H9 (cell line): Measurements from ENCODE around the gene LARGE1. TPM values are rescaled to one million over a fixed set of nuclear protein-coding genes. Genes with fewer than 3 reads are reported as not detected.

Source experiments
- DNase-seq: peaks from one replicate; pipeline ENCODE4 v3.0.0-alpha.2; 2017
- H2AFZ ChIP-seq: one replicate; pipeline ENCODE4 v1.6.1; 2013; ENCODE audit warnings: mild to moderate bottlenecking, low read length, control low read depth, moderate library complexity
- H2AK5ac ChIP-seq: 2 replicates; pipeline ENCODE4 v1.6.1; 2013; ENCODE audit warnings: low read length, control low read depth, mixed read lengths; ENCODE audit not compliant: insufficient read length
- H2BK120ac ChIP-seq: one replicate; pipeline ENCODE4 v1.6.1; 2013; ENCODE audit warnings: low read depth, mild to moderate bottlenecking, low read length, control low read depth, inconsistent platforms; ENCODE audit not compliant: poor library complexity, severe bottlenecking
- H2BK12ac ChIP-seq: 2 replicates; pipeline ENCODE4 v1.6.1; 2013; ENCODE audit warnings: low read length, control low read depth, mixed read lengths, low read depth; ENCODE audit not compliant: insufficient read length
- H2BK15ac ChIP-seq: 2 replicates; pipeline ENCODE4 v1.6.1; 2013; ENCODE audit warnings: low read depth, low read length, control low read depth
- H2BK20ac ChIP-seq: one replicate; pipeline ENCODE4 v1.6.1; 2013; ENCODE audit warnings: low read depth, mild to moderate bottlenecking, low read length, control low read depth, inconsistent platforms; ENCODE audit not compliant: poor library complexity, severe bottlenecking
- H2BK5ac ChIP-seq: 2 replicates; pipeline ENCODE4 v1.6.1; 2013; ENCODE audit warnings: low read length, control low read depth, mixed read lengths; ENCODE audit not compliant: insufficient read length
- H3K14ac ChIP-seq: 2 replicates; pipeline ENCODE4 v1.6.1; 2013; ENCODE audit warnings: low read length, control low read depth; ENCODE audit not compliant: insufficient read depth
- H3K18ac ChIP-seq: 2 replicates; pipeline ENCODE4 v1.6.1; 2013; ENCODE audit warnings: low read depth, mild to moderate bottlenecking, mixed read lengths, low read length, control low read depth; ENCODE audit not compliant: insufficient read length
- H3K23ac ChIP-seq: 2 replicates; pipeline ENCODE4 v1.6.1; 2013; ENCODE audit warnings: low read length, control low read depth, mixed read lengths, low read depth; ENCODE audit not compliant: insufficient read length
- H3K23me2 ChIP-seq: 2 replicates; pipeline ENCODE4 v1.6.1; 2013; ENCODE audit warnings: low read depth, mild to moderate bottlenecking, mixed read lengths, low read length, control low read depth; ENCODE audit not compliant: insufficient read length, poor library complexity, severe bottlenecking
- H3K27ac ChIP-seq: 2 replicates; pipeline ENCODE4 v1.5.1; 2013; ENCODE audit warnings: low read length, control low read depth, mixed read lengths, low read depth; ENCODE audit not compliant: insufficient read length
- H3K27me3 ChIP-seq: 2 replicates; pipeline ENCODE4 v1.6.1; 2013; ENCODE audit warnings: low read length, control low read depth, inconsistent platforms; ENCODE audit not compliant: insufficient read depth
- H3K4ac ChIP-seq: 2 replicates; pipeline ENCODE4 v1.6.1; 2013; ENCODE audit warnings: low read depth, mild to moderate bottlenecking, control low read depth, inconsistent platforms, low read length, moderate library complexity
- H3K4me1 ChIP-seq: 2 replicates; pipeline ENCODE4 v1.6.1; 2013; ENCODE audit warnings: low read length, control low read depth, inconsistent platforms; ENCODE audit not compliant: insufficient read depth
- H3K4me2 ChIP-seq: 2 replicates; pipeline ENCODE4 v1.6.1; 2013; ENCODE audit warnings: low read length, control low read depth, mixed read lengths; ENCODE audit not compliant: insufficient read length, insufficient read depth
- H3K56ac ChIP-seq: 2 replicates; pipeline ENCODE4 v1.6.1; 2013; ENCODE audit warnings: low read depth, mild to moderate bottlenecking, mixed read lengths, low read length, control low read depth; ENCODE audit not compliant: insufficient read length
- H3K79me1 ChIP-seq: 2 replicates; pipeline ENCODE4 v1.6.1; 2013; ENCODE audit warnings: low read depth, mild to moderate bottlenecking, moderate library complexity, low read length, control low read depth, inconsistent platforms; ENCODE audit not compliant: insufficient read depth, poor library complexity, severe bottlenecking
- H3K79me2 ChIP-seq: 2 replicates; pipeline ENCODE4 v1.6.1; 2013; ENCODE audit warnings: low read length, control low read depth, inconsistent platforms; ENCODE audit not compliant: insufficient read depth
- H3K9ac ChIP-seq: 2 replicates; pipeline ENCODE4 v1.6.1; 2013; ENCODE audit warnings: low read length, control low read depth, mixed read lengths; ENCODE audit not compliant: insufficient read length; ENCODE audit errors: extremely low read depth
- H3K9me3 ChIP-seq: one replicate; pipeline ENCODE4 v1.6.1; 2013; ENCODE audit warnings: low read depth, low read length, inconsistent platforms; ENCODE audit not compliant: control insufficient read depth
- H3T11ph ChIP-seq: one replicate; pipeline ENCODE4 v1.6.1; 2013; ENCODE audit warnings: mild to moderate bottlenecking, low read length, control low read depth, inconsistent platforms
- H4K20me1 ChIP-seq: one replicate; pipeline ENCODE4 v1.6.1; 2013; ENCODE audit not compliant: control insufficient read depth, insufficient read length, insufficient read depth
- H4K5ac ChIP-seq: 2 replicates; pipeline ENCODE4 v1.6.1; 2013; ENCODE audit warnings: low read depth, mild to moderate bottlenecking, mixed read lengths, low read length, control low read depth; ENCODE audit not compliant: insufficient read length
- H4K8ac ChIP-seq: replicated peaks from 2 replicates; pipeline ENCODE4 v1.6.1; 2013; ENCODE audit warnings: low read length, control low read depth, mixed read lengths, low read depth; ENCODE audit not compliant: insufficient read length
- H4K91ac ChIP-seq: 2 replicates; pipeline ENCODE4 v1.6.1; 2013; ENCODE audit warnings: low read depth, mild to moderate bottlenecking, moderate library complexity, mixed read lengths, low read length, control low read depth; ENCODE audit not compliant: insufficient read length
- H3K27ac Mint-ChIP-seq, 3 experiments: 2 replicates in 2 of 3; 3 replicates in 1 of 3; pipeline ENCODE4 v1.8.0; 2020 to 2021; ENCODE audit warnings: mixed read lengths in 3 of 3, mild to moderate bottlenecking in 1 of 3, moderate library complexity in 1 of 3
- H3K27me3 Mint-ChIP-seq: 2 replicates; pipeline ENCODE4 v1.8.0; 2021; ENCODE audit warnings: low read depth, mild to moderate bottlenecking, moderate library complexity, mixed read lengths
- H3K36me3 Mint-ChIP-seq, 3 experiments: 2 replicates in 2 of 3; 3 replicates in 1 of 3; pipeline ENCODE4 v1.8.0; 2020 to 2021; ENCODE audit warnings: low read depth in 3 of 3, mixed read lengths in 3 of 3; ENCODE audit not compliant: insufficient read depth in 1 of 3
- H3K4me1 Mint-ChIP-seq, 2 experiments: 2 replicates each; pipeline ENCODE4 v1.8.0; 2020; ENCODE audit warnings: mixed read lengths in 2 of 2
- H3K4me3 Mint-ChIP-seq, 2 experiments: 2 replicates in 1 of 2; 3 replicates in 1 of 2; pipeline ENCODE4 v1.8.0; 2020 to 2021; ENCODE audit warnings: mild to moderate bottlenecking in 2 of 2, mixed read lengths in 2 of 2, moderate library complexity in 1 of 2
- H3K9me3 Mint-ChIP-seq, 2 experiments: 2 replicates in 1 of 2; 3 replicates in 1 of 2; pipeline ENCODE4 v1.8.0; 2020; ENCODE audit warnings: mild to moderate bottlenecking in 2 of 2, mixed read lengths in 2 of 2, moderate library complexity in 1 of 2
- CTCF ChIP-seq: fragments of 200-600 bp; sonication (generic); conservative IDR thresholded peaks from 3 replicates; pipeline ENCODE4 v1.8.0; 2021; ENCODE audit warnings: antibody characterized with exemption, mild to moderate bottlenecking
- WGBS: extraction: QIAGEN DNeasy Blood & Tissue Kit; methylation state at CpG from one replicate; pipeline ENCODE4 v1.1.7; 2013; ENCODE audit warnings: missing lambda C conversion rate, low lambda C conversion rate, mixed read lengths; ENCODE audit not compliant: insufficient read length; ENCODE audit errors: extremely low coverage; 5-methylcytosine and 5-hydroxymethylcytosine counted together
- total RNA-seq: library from RNA; stranded (reverse); gene quantifications from 2 replicates; pipeline ENCODE4 v1.2.1, GENCODE V29; 2021

LARGE1 gene
- total RNA-seq, 1 experiment from 2014 or later: 43.5 TPM

- Mint-ChIP-seq H3K27ac (no peak overlapping the region; a peak in 1 of 7 replicates), H3K4me1 (0 out of 4 replicates have a peak, but pooled peaks cover 0 to 3% of the 10 kb centered on the region in 2 experiments), H3K4me3 (no peak overlapping the region), H3K9me3 (peaks cover 12% of the 10 kb centered on the region in 2 experiments; a peak in 4 of 5 replicates), H3K36me3 (peaks cover 20 to 26% (median 25%) of the 10 kb centered on the region in 3 experiments; a peak in 6 of 7 replicates), H3K27me3 (no peaks in the 10 kb centered on the region)
- no peak overlapping the region for H3K56ac ChIP-seq
- no peak overlapping the region for H3K18ac ChIP-seq
- no peak overlapping the region for H3K4me2 ChIP-seq
- no peak overlapping the region for H4K5ac ChIP-seq
- no peak overlapping the region for H2BK20ac ChIP-seq
- DNase-seq: no peak
- H4K20me1 ChIP-seq: no peaks in the 10 kb centered on the region
- H4K91ac ChIP-seq: no peak overlapping the region
- H2AFZ ChIP-seq: no peak overlapping the region
- H3K79me1 ChIP-seq: no peaks in the 10 kb centered on the region
- H3K4me1 ChIP-seq: no peaks in the 10 kb centered on the region
- H3K9ac ChIP-seq: no peak overlapping the region
- TF ChIP-seq CTCF: no peak
- H3K9me3 ChIP-seq: no peaks in the 10 kb centered on the region
- H2BK12ac ChIP-seq: no peak overlapping the region
- H2BK120ac ChIP-seq: no peak overlapping the region
- H3K4ac ChIP-seq: no peak overlapping the region
- no peaks in the 10 kb centered on the region for H3K79me2 ChIP-seq
- H2BK5ac ChIP-seq: no peak overlapping the region
- no CpG with 5 or more reads among the region's 4 CpGs for WGBS
- H3K27me3 ChIP-seq: no peaks in the 10 kb centered on the region
- no peak overlapping the region for H2BK15ac ChIP-seq
- H3K23ac ChIP-seq: no peak overlapping the region
- H3K14ac ChIP-seq: no peak overlapping the region
- no peak overlapping the region for H4K8ac ChIP-seq
- no peak overlapping the region for H3K27ac ChIP-seq
- no peak overlapping the region for H3T11ph ChIP-seq
- H2AK5ac ChIP-seq: no peak overlapping the region
- no peaks in the 10 kb centered on the region for H3K23me2 ChIP-seq
Observed at GRCh38 chr22:33353502-33353901, 566.8 kb downstream of the LARGE1 start.
